Activated CD8-positive, alpha-beta T cell treated with anti-CD3 and anti-CD28 coated beads for 36 hours (primary cell): ENCODE data around the gene ASF1A. TPM values are rescaled to one million over a fixed set of nuclear protein-coding genes. Genes with fewer than 3 reads are reported as not detected.

Experiments
- ATAC-seq: fragments of 200-7000 bp; cut with Tn5 transposase; one replicate; pipeline ENCODE4 v1.10.0; 2021; ENCODE audit warnings: mild to moderate bottlenecking, moderate library complexity
- CTCF ChIA-PET: fragments of 350-600 bp; sonication (Branson Sonifier 250); formaldehyde crosslinking; loops from one replicate; lab custom pipeline; 2021; ENCODE audit warnings: antibody characterized with exemption; lab: Charles Lee
- POLR2A ChIA-PET: fragments of 350-600 bp; sonication (Branson Sonifier 250); formaldehyde crosslinking; loops from one replicate; lab custom pipeline; 2021; ENCODE audit warnings: antibody characterized with exemption; lab: Charles Lee
- DNase-seq: peaks from one replicate; pipeline ENCODE4 v3.0.0-alpha.2; 2020
- H3K27ac Mint-ChIP-seq: one replicate; pipeline ENCODE4 v1.8.0; 2021; ENCODE audit warnings: mild to moderate bottlenecking, mixed read lengths
- H3K27me3 Mint-ChIP-seq: one replicate; pipeline ENCODE4 v1.8.0; 2021; ENCODE audit warnings: mixed read lengths
- H3K36me3 Mint-ChIP-seq: one replicate; pipeline ENCODE4 v1.8.0; 2021; ENCODE audit warnings: low read depth, mixed read lengths
- H3K4me1 Mint-ChIP-seq: one replicate; pipeline ENCODE4 v1.8.0; 2021; ENCODE audit warnings: low read depth, mixed read lengths
- H3K4me3 Mint-ChIP-seq: one replicate; pipeline ENCODE4 v1.8.0; 2021; ENCODE audit warnings: mild to moderate bottlenecking, moderate library complexity, mixed read lengths
- H3K9me3 Mint-ChIP-seq: one replicate; pipeline ENCODE4 v1.8.0; 2021; ENCODE audit warnings: mixed read lengths
- intact Hi-C: fragments of 100-400 bp; cut with micrococcal nuclease; formaldehyde crosslinking; loops from one replicate; pipeline ENCODE4 v1.10.0; 2022
- total RNA-seq, 2 experiments: library from RNA; stranded (reverse); gene quantifications; one replicate each; pipeline ENCODE4 v1.2.3, GENCODE V29; 2021
- TF ChIP-seq, protein P1 (sequence below): fragments of 200-600 bp; IDR thresholded peaks from one replicate; pipeline ENCODE4 v1.8.0; 2022; ENCODE audit warnings: antibody characterized with exemption, mild to moderate bottlenecking

ASF1A gene
- total RNA-seq, 2 experiments from 2014 or later = 36.4 to 39.0 TPM

GRCh38 chr6:118892355-118892991 lies 1.5 kb upstream of the ASF1A start:
- no peaks in the 10 kb centered on the region for H3K9me3 Mint-ChIP-seq
- TF ChIP-seq, protein P1, sequence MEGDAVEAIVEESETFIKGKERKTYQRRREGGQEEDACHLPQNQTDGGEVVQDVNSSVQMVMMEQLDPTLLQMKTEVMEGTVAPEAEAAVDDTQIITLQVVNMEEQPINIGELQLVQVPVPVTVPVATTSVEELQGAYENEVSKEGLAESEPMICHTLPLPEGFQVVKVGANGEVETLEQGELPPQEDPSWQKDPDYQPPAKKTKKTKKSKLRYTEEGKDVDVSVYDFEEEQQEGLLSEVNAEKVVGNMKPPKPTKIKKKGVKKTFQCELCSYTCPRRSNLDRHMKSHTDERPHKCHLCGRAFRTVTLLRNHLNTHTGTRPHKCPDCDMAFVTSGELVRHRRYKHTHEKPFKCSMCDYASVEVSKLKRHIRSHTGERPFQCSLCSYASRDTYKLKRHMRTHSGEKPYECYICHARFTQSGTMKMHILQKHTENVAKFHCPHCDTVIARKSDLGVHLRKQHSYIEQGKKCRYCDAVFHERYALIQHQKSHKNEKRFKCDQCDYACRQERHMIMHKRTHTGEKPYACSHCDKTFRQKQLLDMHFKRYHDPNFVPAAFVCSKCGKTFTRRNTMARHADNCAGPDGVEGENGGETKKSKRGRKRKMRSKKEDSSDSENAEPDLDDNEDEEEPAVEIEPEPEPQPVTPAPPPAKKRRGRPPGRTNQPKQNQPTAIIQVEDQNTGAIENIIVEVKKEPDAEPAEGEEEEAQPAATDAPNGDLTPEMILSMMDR = no peak
- H3K27me3 Mint-ChIP-seq = no peaks in the 10 kb centered on the region
- CTCF ChIA-PET = interaction anchor here (0.7 to 2.6 kb wide), 5 partner anchors 11 to 218 kb away, joined by 3 to 10 read pairs (median 4); no protein-coding TSS in a partner anchor
- H3K27ac Mint-ChIP-seq = peak overlapping the region; percentile 99
- intact Hi-C loops = loop anchor here (5.0 kb wide), 3 partner anchors 80 to 185 kb away; partner anchors contain the start of gene FAM184A
- peak overlapping the region; percentile 91 for H3K4me3 Mint-ChIP-seq
- H3K4me1 Mint-ChIP-seq = peaks cover 54% of the 10 kb centered on the region
- POLR2A ChIA-PET = interaction anchor here (1.2 to 1.6 kb wide), 4 partner anchors 28 to 346 kb away, joined by 3 to 4 read pairs (median 4); no protein-coding TSS in a partner anchor
- H3K36me3 Mint-ChIP-seq = peaks cover 31% of the 10 kb centered on the region
- DNase-seq = no peak
- ATAC-seq = no peak

- POLR2A ChIA-PET = interaction anchor here (0.7 to 2.7 kb wide), 8 partner anchors 11 to 347 kb away, joined by 3 to 13 read pairs (median 4); no protein-coding TSS in a partner anchor
- Mint-ChIP-seq H3K4me1 (peaks cover 54% of the 10 kb centered on the region), H3K4me3 (peak overlapping the region; percentile 91), H3K36me3 (peaks cover 32% of the 10 kb centered on the region), H3K9me3 (no peaks in the 10 kb centered on the region), H3K27me3 (no peaks in the 10 kb centered on the region), H3K27ac (peak overlapping the region; percentile 99)
- CTCF ChIA-PET = interaction anchor here (0.7 to 2.6 kb wide), 8 partner anchors 11 to 217 kb away, joined by 3 to 10 read pairs (median 4); no protein-coding TSS in a partner anchor
- TF ChIP-seq, protein P1 = no peak
- intact Hi-C loops = loop anchor here (5.0 kb wide), 3 partner anchors 81 to 186 kb away; partner anchors contain the start of gene FAM184A
- ATAC-seq = peak; percentile 40
- DNase-seq = peak; percentile 72
Observed at GRCh38 chr6:118893064-118893806, 717 bp upstream of the ASF1A start.

DNA sequence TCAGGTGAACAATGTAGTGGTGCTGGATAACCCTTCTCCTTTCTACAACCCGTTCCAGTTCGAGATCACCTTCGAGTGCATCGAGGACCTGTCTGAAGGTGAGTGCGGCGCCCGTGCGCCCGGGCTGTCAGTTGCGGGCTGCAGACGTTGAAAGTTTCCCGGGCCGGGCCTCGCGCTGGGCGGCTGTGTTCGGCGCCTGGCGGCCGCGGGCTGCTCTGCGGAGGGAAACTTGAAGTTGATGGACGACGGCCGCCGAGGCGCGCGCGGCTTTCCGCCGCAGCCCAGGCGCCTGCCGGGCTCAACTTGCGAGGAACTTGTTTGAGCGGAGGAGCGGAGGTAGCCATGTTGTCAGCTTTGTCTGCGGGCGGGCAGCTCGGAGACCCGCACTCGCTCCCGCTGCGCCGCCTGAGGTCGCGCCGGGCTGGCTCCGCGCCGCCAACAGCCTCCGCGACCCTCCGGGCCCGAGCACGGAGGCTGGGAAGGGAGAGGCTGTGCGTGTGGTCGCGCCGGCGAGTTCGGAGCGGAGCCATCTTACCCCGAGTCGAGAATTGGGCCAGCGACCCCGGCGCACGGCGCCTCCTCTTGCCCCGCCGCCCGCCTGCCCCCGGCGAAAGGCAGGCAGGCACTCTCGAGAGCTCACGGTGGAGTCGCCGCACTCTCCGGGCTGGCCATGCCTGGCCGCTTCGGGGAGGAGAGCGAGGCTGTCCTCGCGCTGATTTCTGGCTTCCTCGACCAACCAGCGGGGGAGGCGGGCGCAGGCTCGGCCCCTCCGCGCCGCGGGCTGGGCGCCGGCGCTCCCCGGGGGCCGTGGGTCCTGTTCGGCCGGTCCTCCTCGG lies 691 bp downstream of the ASF1A start:
- H3K36me3 Mint-ChIP-seq = peaks cover 31% of the 10 kb centered on the region
- ATAC-seq = peak; percentile 19
- peak overlapping the region; percentile 91 for H3K4me3 Mint-ChIP-seq
- TF ChIP-seq, protein P1 = no peak
- DNase-seq = peak; percentile 73
- peaks cover 53% of the 10 kb centered on the region for H3K4me1 Mint-ChIP-seq
- ChIA-PET CTCF (interaction anchor here (0.6 to 3.3 kb wide), 13 partner anchors 10 to 329 kb away, joined by 3 to 19 read pairs (median 4); partner anchors contain the start of gene FAM184A), POLR2A (interaction anchor here (0.8 to 2.7 kb wide), 13 partner anchors 8 to 336 kb away, joined by 3 to 13 read pairs (median 4); no protein-coding TSS in a partner anchor)
- intact Hi-C loops = loop anchor here (2.0 to 5.0 kb wide), 4 partner anchors 50 to 187 kb away; partner anchors contain the start of gene FAM184A
- H3K27me3 Mint-ChIP-seq = no peaks in the 10 kb centered on the region
- H3K9me3 Mint-ChIP-seq = no peaks in the 10 kb centered on the region
- peak overlapping the region; percentile 95 for H3K27ac Mint-ChIP-seq

DNA sequence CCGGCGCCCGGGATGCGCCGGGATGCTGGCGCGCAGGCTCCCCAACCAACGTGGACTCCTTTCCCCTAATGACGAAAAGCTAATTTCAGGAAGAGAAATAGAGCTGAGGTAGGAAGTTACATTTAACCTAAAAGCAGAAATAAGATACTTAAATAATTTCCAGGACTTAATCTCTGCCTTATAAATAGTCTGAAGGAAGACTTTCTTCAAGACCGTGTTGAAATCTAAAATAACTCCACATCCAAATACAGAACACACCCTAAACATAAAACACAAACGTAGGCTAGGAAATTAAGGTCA lies 1.3 kb downstream of the ASF1A start:
- no peak for ATAC-seq
- Mint-ChIP-seq H3K4me1 (peaks cover 52% of the 10 kb centered on the region), H3K4me3 (peak overlapping the region; percentile 91), H3K27me3 (no peaks in the 10 kb centered on the region), H3K9me3 (no peaks in the 10 kb centered on the region), H3K36me3 (peaks cover 35% of the 10 kb centered on the region), H3K27ac (peak overlapping the region; percentile 95)
- ChIA-PET POLR2A (interaction anchor here (0.8 to 2.7 kb wide), 11 partner anchors 9 to 453 kb away, joined by 3 to 13 read pairs (median 4); no protein-coding TSS in a partner anchor), CTCF (interaction anchor here (0.6 to 3.3 kb wide), 9 partner anchors 10 to 330 kb away, joined by 3 to 19 read pairs (median 4); partner anchors contain the start of gene FAM184A)
- no peak for DNase-seq
- intact Hi-C loops = loop anchor here (2.0 kb wide), 1 partner anchor 50 kb away; no protein-coding TSS in a partner anchor
- TF ChIP-seq, protein P1 = no peak
